Osteocyte (in vitro differentiated cells): Measurements from ENCODE around the gene SYAP1. TPM values are rescaled to one million over a fixed set of nuclear protein-coding genes. Genes with fewer than 3 reads are reported as not detected.

Experiments used
- DNase-seq: peaks from one replicate; pipeline ENCODE4 v3.0.0; 2021; ENCODE audit warnings: mixed read lengths; ENCODE audit not compliant: unreplicated experiment; ENCODE audit errors: extremely low spot score
- H3K27ac Mint-ChIP-seq: one replicate; pipeline ENCODE4 v1.8.0; 2021; ENCODE audit warnings: mild to moderate bottlenecking, mixed read lengths; ENCODE audit not compliant: unreplicated experiment
- H3K27me3 Mint-ChIP-seq: one replicate; pipeline ENCODE4 v1.8.0; 2021; ENCODE audit warnings: mixed read lengths; ENCODE audit not compliant: unreplicated experiment
- H3K36me3 Mint-ChIP-seq: one replicate; pipeline ENCODE4 v1.8.0; 2021; ENCODE audit warnings: mixed read lengths; ENCODE audit not compliant: unreplicated experiment
- H3K4me1 Mint-ChIP-seq: one replicate; pipeline ENCODE4 v1.8.0; 2021; ENCODE audit warnings: mixed read lengths; ENCODE audit not compliant: unreplicated experiment
- H3K4me3 Mint-ChIP-seq: one replicate; pipeline ENCODE4 v1.8.0; 2021; ENCODE audit warnings: mild to moderate bottlenecking, moderate library complexity, mixed read lengths; ENCODE audit not compliant: unreplicated experiment
- H3K9me3 Mint-ChIP-seq: one replicate; pipeline ENCODE4 v1.8.0; 2021; ENCODE audit warnings: mixed read lengths; ENCODE audit not compliant: unreplicated experiment
- CTCF ChIP-seq: fragments of 200-600 bp; sonication (generic); IDR thresholded peaks from 2 replicates; pipeline ENCODE4 v1.5.0; 2021; ENCODE audit warnings: antibody characterized with exemption, mild to moderate bottlenecking, moderate library complexity
- total RNA-seq: library from RNA; stranded (reverse); gene quantifications from 2 replicates; pipeline ENCODE4 v1.2.1, GENCODE V29; 2021

Gene SYAP1
- total RNA-seq, 1 donor from 2014 or later, result 47.8 TPM

- Mint-ChIP-seq H3K4me3 (no peak overlapping the region), H3K36me3 (peaks cover 20% of the 10 kb centered on the region), H3K9me3 (no peaks in the 10 kb centered on the region), H3K27ac (no peak overlapping the region), H3K27me3 (no peaks in the 10 kb centered on the region), H3K4me1 (no peaks in the 10 kb centered on the region)
- no peak for DNase-seq
- TF ChIP-seq CTCF, result no peak
These were observed 78.4 kb downstream of the SYAP1 start for GRCh38 chrX:16797841-16798240.

- Mint-ChIP-seq H3K9me3 (no peaks in the 10 kb centered on the region), H3K27ac (no peak overlapping the region), H3K36me3 (peaks cover 2% of the 10 kb centered on the region), H3K27me3 (no peaks in the 10 kb centered on the region), H3K4me1 (peaks cover 22% of the 10 kb centered on the region), H3K4me3 (no peak overlapping the region)
- DNase-seq, result no peak
- TF ChIP-seq CTCF, result no peak
These were observed 85.6 kb downstream of the SYAP1 start for GRCh38 chrX:16804923-16805464.

- Mint-ChIP-seq H3K27me3 (no peaks in the 10 kb centered on the region), H3K4me3 (peak overlapping the region; percentile 74), H3K9me3 (no peaks in the 10 kb centered on the region), H3K27ac (peak overlapping the region; percentile 83), H3K36me3 (peaks cover 4% of the 10 kb centered on the region), H3K4me1 (peaks cover 22% of the 10 kb centered on the region)
- no peak for DNase-seq
- peak; percentile 52 for TF ChIP-seq CTCF
These were observed 88.1 kb downstream of the SYAP1 start for GRCh38 chrX:16807548-16807947.

GRCh38 chrX:16807976-16808542 lies 88.6 kb downstream of the SYAP1 start:
- Mint-ChIP-seq H3K4me3 (peak overlapping the region; percentile 74), H3K27ac (peak overlapping the region; percentile 83), H3K36me3 (peaks cover 8% of the 10 kb centered on the region), H3K27me3 (no peaks in the 10 kb centered on the region), H3K4me1 (peaks cover 22% of the 10 kb centered on the region), H3K9me3 (no peaks in the 10 kb centered on the region)
- no peak for DNase-seq
- TF ChIP-seq CTCF, result no peak

- H3K9me3 Mint-ChIP-seq, result no peaks in the 10 kb centered on the region
- H3K27me3 Mint-ChIP-seq, result no peaks in the 10 kb centered on the region
- H3K36me3 Mint-ChIP-seq, result peaks cover 20% of the 10 kb centered on the region
- no peak overlapping the region for H3K4me3 Mint-ChIP-seq
- H3K4me1 Mint-ChIP-seq, result no peaks in the 10 kb centered on the region
- no peak overlapping the region for H3K27ac Mint-ChIP-seq
- DNase-seq, result no peak
- no peak for TF ChIP-seq CTCF
These were observed 95.2 kb downstream of the SYAP1 start for GRCh38 chrX:16814597-16814996.

Other genes starting within 250 kb of the SYAP1 start
- gene S100G, start 69.5 kb upstream of the SYAP1 start, total RNA-seq, result not detected in 2 replicates
- gene CTPS2, start 6.9 kb upstream of the SYAP1 start, total RNA-seq, result 37.1 and 39.7 TPM in 2 replicates
- gene TXLNG, start 66.9 kb downstream of the SYAP1 start, total RNA-seq, result 13.9 and 14.7 TPM in 2 replicates
- 148 and 150 TPM in 2 replicates for gene RBBP7, start 150.8 kb downstream of the SYAP1 start, total RNA-seq
- 0.65 and 1.5 TPM in 2 replicates for gene REPS2, start 227.0 kb downstream of the SYAP1 start, total RNA-seq